Measurements from ENCODE around the gene PRCD.
"Not testable (repeated sequence)": the region's sequence is repeated elsewhere in the genome, so short reads cannot be mapped to it uniquely, and the experiment has no call there.

DNA sequence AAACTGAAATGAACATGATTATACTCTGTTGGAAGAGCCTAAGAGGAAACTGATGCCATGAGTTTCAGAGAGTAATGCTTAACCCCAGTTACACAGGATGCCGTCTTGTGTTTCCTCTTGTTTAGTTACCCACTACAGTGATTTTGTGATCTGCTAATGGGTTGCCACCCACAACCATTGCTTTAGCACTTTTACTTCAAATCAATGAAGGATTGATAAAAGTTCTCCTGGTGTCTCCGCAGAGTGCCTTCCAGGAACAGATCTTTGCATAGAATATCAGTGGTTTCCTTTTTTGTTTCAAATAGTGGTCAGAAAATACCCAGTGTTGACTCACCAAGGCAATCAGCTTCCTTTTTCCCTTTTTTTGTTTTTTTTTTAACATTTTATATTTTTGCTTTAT lies 23.5 kb downstream of the PRCD start:
- TF ChIP-seq, protein P1, sequence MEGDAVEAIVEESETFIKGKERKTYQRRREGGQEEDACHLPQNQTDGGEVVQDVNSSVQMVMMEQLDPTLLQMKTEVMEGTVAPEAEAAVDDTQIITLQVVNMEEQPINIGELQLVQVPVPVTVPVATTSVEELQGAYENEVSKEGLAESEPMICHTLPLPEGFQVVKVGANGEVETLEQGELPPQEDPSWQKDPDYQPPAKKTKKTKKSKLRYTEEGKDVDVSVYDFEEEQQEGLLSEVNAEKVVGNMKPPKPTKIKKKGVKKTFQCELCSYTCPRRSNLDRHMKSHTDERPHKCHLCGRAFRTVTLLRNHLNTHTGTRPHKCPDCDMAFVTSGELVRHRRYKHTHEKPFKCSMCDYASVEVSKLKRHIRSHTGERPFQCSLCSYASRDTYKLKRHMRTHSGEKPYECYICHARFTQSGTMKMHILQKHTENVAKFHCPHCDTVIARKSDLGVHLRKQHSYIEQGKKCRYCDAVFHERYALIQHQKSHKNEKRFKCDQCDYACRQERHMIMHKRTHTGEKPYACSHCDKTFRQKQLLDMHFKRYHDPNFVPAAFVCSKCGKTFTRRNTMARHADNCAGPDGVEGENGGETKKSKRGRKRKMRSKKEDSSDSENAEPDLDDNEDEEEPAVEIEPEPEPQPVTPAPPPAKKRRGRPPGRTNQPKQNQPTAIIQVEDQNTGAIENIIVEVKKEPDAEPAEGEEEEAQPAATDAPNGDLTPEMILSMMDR (IDR thresholded peaks at IDR 0.05), result not testable (repeated sequence)
- not testable (repeated sequence) for TF ChIP-seq POLR2AphosphoS5 (IDR thresholded peaks at IDR 0.05)

All from stomach (tissue), 4 donors.